Activated T-cell treated with anti-CD3 and anti-CD28 coated beads, Interleukin-2, amount 50 U/mL, for 72 hours (primary cell): Measurements from ENCODE around the gene TCF3. TPM values are rescaled to one million over a fixed set of nuclear protein-coding genes. Genes with fewer than 3 reads are reported as not detected.
"Not testable (repeated sequence)": the region's sequence is repeated elsewhere in the genome, so short reads cannot be mapped to it uniquely, and the experiment has no call there.

Experiments used
- ATAC-seq, 2 donors: fragments of 150-1000 bp; cut with Tn5 transposase; replicated peaks in 1 of 2; 2 replicates each; pipeline ENCODE4 v1.10.0; 2021; ENCODE audit warnings: moderate library complexity in 2 of 2, mild to moderate bottlenecking in 1 of 2
- DNase-seq, 2 donors: peaks; one replicate each; pipeline ENCODE4 v3.0.0; 2021 to 2022; ENCODE audit warnings: mixed read lengths in 1 of 2
- H3K27ac Mint-ChIP-seq: one replicate; pipeline ENCODE4 v1.8.0; 2022; ENCODE audit warnings: mild to moderate bottlenecking, moderate library complexity, mixed read lengths
- H3K27me3 Mint-ChIP-seq: one replicate; pipeline ENCODE4 v1.8.0; 2022; ENCODE audit warnings: low read depth, mixed read lengths
- H3K36me3 Mint-ChIP-seq, 2 donors: one replicate each; pipeline ENCODE4 v1.8.0; 2022; ENCODE audit warnings: mixed read lengths in 2 of 2, mild to moderate bottlenecking in 1 of 2; ENCODE audit not compliant: insufficient read depth in 2 of 2
- H3K4me1 Mint-ChIP-seq: one replicate; pipeline ENCODE4 v1.8.0; 2022; ENCODE audit warnings: low read depth, mixed read lengths
- H3K4me3 Mint-ChIP-seq, 2 donors: one replicate each; pipeline ENCODE4 v1.8.0; 2022; ENCODE audit warnings: mild to moderate bottlenecking in 2 of 2, mixed read lengths in 2 of 2, moderate library complexity in 2 of 2
- H3K9me3 Mint-ChIP-seq, 2 donors: one replicate each; pipeline ENCODE4 v1.8.0; 2022; ENCODE audit warnings: mixed read lengths in 2 of 2
- total RNA-seq, 2 donors: library from RNA; stranded (reverse); gene quantifications; one replicate each; pipeline ENCODE4 v1.2.3, GENCODE V29; 2022

TCF3 gene
- total RNA-seq, result 100 to 1,000 TPM; 112 to 126 TPM

DNA sequence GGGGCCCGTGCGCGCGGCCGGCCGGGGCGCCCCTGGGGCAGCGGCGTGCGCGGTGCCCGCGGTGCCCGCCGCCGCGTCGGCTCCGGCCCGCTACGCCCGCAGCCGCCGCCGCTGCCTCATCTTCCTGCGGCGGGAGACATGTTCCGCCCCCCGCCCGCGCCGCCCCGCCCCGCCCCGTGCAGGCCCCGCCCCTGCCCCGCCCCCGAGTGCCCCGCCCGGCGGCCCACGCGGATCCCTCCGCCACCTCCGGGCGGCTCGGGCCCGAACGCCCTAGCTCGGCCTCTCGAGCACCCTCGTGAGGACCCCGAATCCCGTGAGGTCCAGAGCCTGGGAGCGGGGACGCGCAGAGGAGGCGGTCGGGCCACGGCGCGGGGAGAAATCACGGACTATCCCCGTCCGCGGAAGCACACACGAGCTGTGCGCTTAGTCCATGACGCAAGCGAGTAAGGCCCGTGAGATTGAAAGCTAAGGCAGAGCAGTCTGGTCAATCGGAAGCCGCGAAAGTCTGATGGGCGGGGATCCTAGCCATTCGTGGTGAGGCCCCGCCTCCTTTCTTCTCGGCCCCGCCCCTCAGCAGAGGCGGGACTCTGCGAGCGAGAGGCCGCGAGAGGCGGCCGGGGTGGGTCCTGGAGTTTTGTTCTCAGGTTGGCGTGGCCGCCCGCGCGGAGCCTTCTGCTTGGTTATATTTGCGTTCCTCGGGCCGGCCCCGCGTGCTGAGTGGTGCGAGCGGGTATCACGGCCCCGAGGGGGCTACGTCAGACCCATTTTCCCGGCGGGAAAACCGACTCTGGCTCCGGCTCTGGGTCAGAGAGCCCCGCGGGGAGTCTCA is at the start of gene TCF3:
Gene TCF3, minus strand, starts transcription at position 145 of the 829 bp plus-strand sequence. CDS start 2,367 bp downstream, outside the sequence.
- peak; percentile 91 to 93 for ATAC-seq
- H3K4me1 Mint-ChIP-seq, result peaks cover 23% of the 10 kb centered on the region
- H3K36me3 Mint-ChIP-seq, result peaks cover 0 to 6% of the 10 kb centered on the region in 2 donors
- peak; percentile 98 to 99 for DNase-seq
- H3K27ac Mint-ChIP-seq, result peak within 1 kb of the TSS; percentile 81
- no peaks in the 10 kb centered on the region for H3K27me3 Mint-ChIP-seq
- H3K9me3 Mint-ChIP-seq, result no peaks in the 10 kb centered on the region
- H3K4me3 Mint-ChIP-seq, result peak within 1 kb of the TSS; percentile 95 to 98

DNA sequence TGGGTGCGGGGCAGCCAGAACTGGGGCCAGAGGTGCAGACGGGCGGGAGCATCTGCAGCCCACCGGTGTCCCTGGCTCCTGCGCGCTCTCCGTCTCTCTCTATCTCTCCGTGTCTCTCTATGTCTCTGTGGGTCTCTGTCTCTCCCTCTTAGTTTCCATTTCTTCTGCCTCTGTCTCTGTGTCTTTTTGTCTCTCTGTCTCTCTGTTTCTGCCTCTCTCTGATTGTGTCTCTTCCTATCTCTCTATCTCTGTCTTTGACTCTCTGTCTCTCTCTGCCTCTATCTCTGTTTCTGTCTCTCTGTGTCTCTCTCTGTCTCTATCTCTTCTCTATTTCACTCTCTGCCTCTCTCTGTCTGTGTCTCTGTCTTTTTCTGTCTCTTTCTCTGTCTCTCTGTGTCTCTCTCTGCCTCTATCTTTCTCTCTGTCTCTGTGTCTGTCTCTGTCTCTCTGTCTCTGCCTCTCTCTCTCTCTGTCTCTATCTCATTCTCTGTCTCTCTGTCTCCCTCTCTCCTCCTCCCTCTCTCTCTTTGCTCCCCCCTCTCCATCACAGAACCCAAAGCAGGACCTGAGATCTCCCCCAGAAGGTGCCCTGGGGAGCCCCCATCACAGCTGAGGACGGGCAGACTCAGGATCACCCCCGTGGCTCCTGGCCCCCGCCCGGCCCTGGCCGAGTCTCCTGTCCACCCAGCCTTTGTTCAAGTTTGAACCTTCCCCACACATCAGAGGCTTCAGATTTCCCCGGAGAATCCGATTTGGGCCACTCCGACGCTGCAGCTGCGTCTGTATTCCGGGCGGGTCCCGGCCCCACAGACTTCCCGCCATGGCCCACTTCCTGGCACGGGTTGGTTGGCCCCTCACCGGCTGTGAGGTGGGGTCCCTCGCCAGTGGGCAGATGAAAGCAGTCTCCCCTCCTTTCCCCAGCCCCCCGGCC is 48.6 kb upstream of the TCF3 start:
- H3K27me3 Mint-ChIP-seq, result peaks cover 36% of the 10 kb centered on the region
- ATAC-seq, result no peak

DNA sequence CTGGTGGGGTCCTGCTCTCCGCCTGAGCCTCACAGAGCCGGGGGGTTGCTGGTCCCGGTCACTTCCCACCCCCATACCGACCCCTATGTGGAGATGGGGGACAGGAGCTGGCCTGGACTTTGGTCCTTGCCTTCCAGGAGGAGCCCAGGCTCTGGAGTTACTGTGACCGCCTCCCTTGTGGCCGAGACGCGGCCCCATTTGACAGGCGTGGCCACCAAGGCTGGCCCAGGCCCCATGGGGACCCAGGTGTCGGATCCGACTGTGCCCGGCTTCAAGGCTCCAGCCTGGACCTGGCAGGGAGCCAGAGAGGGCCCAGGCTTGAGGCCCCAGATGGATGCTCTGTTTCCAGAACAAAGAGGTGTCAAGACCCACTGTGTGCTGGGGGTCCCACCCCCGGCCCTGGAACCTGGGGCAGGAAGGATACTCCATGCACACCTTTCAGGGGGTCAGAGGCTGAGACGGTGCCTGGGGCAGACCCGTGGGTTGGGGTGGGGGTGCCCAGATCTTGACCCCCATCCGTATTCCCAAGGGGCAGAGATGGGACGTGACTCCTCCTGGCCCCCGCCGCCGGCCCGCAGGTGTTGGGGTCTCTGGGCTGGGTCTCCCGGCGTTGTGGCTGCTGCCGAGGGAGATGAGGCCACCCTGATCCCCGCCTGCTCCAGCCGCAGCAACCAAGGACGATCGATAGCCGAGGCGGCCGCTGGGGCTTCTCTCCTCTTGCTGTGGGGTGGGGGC is 47.8 kb upstream of the TCF3 start:
- Mint-ChIP-seq H3K9me3 (peaks cover 4 to 9% of the 10 kb centered on the region in 2 donors), H3K27me3 (peaks cover 30% of the 10 kb centered on the region), H3K4me3 (no peak overlapping the region), H3K36me3 (peaks cover 4% of the 10 kb centered on the region in 2 donors), H3K4me1 (peaks cover 10% of the 10 kb centered on the region), H3K27ac (no peak overlapping the region)
- ATAC-seq (no peak), DNase-seq (no peak)

More for the DNA sequence above, 48.6 kb upstream of the TCF3 start:
- Mint-ChIP-seq H3K4me3 (no peak overlapping the region), H3K4me1 (peaks cover 10% of the 10 kb centered on the region), H3K9me3 (peaks cover 10% of the 10 kb centered on the region in 2 donors), H3K36me3 (peaks cover 6 to 7% of the 10 kb centered on the region in 2 donors), H3K27ac (peak overlapping the region; percentile 1)
- no peak for DNase-seq

DNA sequence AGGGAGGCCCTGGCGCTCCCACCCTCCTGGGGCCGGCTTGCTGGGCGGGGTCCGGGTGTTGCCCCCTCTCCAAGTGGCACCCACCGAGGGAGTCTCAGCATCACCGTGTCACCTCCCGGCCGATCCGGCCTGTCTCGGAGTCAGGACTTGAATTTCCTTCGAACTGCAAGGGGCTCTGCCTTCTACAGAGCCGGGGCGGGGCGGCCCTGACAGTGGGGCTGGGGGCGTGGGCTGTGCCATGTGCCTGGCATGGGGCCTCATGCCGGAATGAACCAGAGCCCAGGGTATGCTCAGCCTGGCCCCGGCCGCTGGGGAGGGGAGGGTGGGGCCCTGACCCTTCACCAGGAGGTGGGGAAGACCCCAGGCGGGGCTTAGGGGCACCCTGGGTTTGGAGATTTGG is 47.0 kb upstream of the TCF3 start:
- Mint-ChIP-seq H3K27ac (no peak overlapping the region), H3K36me3 (peaks cover 4 to 6% of the 10 kb centered on the region in 2 donors), H3K4me3 (no peak overlapping the region), H3K9me3 (peaks cover 3 to 11% of the 10 kb centered on the region in 2 donors), H3K4me1 (peaks cover 10% of the 10 kb centered on the region), H3K27me3 (peaks cover 26% of the 10 kb centered on the region)
- no peak for ATAC-seq
- DNase-seq, result no peak

DNA sequence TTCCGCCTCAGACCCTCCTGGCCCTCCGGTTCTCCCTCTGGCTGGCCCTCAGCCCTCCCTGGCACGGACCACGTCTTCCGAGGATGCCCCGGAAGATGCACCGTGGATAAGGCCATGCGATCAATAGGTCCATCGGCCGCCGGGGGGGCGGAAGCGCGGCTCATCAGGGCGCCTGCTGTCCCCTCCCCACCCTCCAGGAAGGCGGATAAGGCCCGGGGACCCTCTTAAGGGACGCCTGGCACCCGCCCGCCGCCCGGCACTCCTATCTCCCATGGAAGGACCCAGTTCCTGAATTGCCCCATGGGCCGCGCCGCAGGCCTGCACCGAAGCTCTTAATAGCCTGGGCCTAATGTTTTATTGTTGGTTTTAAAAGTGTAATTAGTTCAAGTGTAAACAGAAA is 46.2 kb upstream of the TCF3 start:
- H3K9me3 Mint-ChIP-seq, result peaks cover 3 to 9% of the 10 kb centered on the region in 2 donors
- peaks cover 21% of the 10 kb centered on the region for H3K27me3 Mint-ChIP-seq
- no peak for DNase-seq
- no peak overlapping the region for H3K4me3 Mint-ChIP-seq
- ATAC-seq, result no peak
- H3K36me3 Mint-ChIP-seq, result peaks cover 2 to 3% of the 10 kb centered on the region in 2 donors
- peaks cover 10% of the 10 kb centered on the region for H3K4me1 Mint-ChIP-seq
- no peak overlapping the region for H3K27ac Mint-ChIP-seq

DNA sequence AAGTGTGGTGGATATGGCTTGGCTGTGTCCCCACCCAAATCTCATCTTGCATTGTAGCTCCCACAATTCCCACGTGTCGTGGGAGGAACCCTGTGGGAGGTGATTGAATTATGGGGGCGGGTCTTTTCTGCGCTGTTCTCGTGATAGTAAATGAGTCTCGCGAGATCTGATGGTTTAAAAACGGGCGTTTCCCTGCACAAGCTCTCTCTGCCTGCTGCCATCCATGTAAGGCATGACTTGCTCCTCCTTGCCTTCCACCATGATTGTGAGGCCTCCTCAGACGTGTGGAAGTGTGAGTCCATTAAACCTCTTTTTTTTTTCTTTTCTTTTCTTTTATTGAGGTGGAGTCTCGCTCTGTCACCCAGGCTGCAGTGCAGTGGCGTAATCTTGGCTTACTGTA is 43.1 kb upstream of the TCF3 start:
- H3K27ac Mint-ChIP-seq, H3K9me3 Mint-ChIP-seq, ATAC-seq, H3K4me1 Mint-ChIP-seq, H3K27me3 Mint-ChIP-seq, DNase-seq, H3K4me3 Mint-ChIP-seq, H3K36me3 Mint-ChIP-seq: not testable (repeated sequence)

DNA sequence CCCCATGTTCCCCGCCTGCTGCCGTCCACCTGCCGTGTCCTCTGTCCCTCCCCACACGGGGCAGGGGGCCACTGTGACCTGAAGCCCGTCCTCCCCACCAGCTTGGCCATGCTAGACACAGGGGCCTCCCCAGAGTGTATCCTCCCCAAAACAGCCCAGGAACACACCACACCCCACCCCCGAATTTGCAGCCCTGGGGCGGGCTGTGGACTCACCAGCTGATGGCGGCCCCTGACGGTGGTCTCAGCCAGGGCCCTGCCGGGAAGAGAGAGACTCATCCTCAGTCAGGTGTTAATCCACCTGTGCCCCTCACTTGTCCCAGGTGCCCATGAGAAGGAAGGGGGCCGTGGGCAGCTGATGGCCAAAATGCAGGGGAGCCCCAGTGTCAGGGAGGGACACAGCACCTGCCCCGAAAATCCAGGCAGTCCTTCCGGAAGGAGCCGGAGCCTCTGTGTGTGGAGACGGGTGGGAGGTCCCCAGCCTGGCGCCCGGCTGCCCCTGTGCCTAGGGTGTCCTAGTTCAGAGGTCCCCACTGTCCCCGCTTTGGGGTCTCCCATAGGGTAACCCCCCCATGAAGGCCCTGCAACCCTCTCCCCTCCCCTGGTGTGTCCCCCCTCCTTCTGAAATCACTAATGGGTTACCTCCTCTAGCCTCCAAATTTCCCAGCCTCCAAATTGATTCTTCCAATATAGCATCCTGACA is 39.3 kb upstream of the TCF3 start:
- Mint-ChIP-seq H3K36me3 (peaks cover 2 to 3% of the 10 kb centered on the region in 2 donors), H3K9me3 (peaks cover 3 to 9% of the 10 kb centered on the region in 2 donors), H3K4me1 (no peaks in the 10 kb centered on the region), H3K4me3 (no peak overlapping the region), H3K27ac (no peak overlapping the region), H3K27me3 (peaks cover 15% of the 10 kb centered on the region)
- DNase-seq, result no peak
- no peak for ATAC-seq

DNA sequence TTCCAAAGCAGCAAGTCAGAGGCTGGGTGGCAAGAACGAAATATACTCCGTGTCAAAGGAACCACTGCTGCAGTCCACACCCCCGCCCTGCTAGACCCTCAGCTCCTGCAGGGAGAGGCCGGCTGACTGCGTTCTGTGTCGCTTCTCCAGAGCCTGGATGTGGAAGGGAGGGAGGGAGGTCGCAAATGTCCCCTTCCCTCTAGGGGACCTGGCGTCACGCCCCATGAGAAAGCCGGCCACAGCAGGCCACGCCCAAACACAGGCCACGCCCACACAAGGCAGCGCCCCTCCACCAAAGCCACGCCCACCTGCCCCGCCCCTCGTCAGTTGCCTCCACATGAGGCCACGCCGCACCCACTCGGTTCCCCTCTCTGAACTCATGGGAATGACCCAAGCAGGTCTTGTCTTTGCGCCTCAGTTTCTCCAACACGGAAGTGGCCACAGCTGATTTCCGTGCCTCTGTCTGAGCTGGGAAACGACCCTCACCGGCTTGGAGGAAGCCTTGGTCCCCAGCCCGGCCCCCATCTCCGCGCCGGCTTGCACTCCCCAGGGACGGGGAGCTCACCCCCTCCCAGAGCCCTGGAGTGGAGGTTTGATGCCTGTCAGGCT is 38.4 kb upstream of the TCF3 start:
- no peak overlapping the region for H3K27ac Mint-ChIP-seq
- no peak overlapping the region for H3K4me3 Mint-ChIP-seq
- DNase-seq (peak; percentile 73 to 77), ATAC-seq (peak; percentile 50 to 60)
- H3K4me1 Mint-ChIP-seq, result no peaks in the 10 kb centered on the region
- H3K9me3 Mint-ChIP-seq, result peaks cover 3 to 9% of the 10 kb centered on the region in 2 donors
- H3K36me3 Mint-ChIP-seq, result peaks cover 2 to 3% of the 10 kb centered on the region in 2 donors
- H3K27me3 Mint-ChIP-seq, result peaks cover 15% of the 10 kb centered on the region

DNA sequence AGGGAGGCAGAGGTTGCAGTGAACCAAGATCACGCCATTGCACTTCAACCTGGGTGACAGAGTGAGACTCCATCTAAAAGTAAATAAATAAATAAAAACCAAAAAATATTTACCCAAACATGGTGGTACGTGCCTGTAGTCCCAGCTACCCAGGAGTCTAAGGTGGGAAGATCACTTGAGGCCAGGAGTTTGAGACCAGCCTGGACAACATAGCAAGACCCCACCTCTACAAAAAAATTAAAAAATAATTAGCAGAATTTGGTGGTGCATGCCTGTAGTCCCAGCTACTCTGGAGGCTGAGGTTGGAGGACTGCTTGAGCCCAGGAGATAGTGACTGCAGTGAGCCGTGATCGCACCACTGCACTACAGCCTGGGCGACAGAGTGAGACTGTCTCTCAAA is 33.4 kb upstream of the TCF3 start:
- not testable (repeated sequence) for H3K36me3 Mint-ChIP-seq, ATAC-seq, H3K4me1 Mint-ChIP-seq, H3K4me3 Mint-ChIP-seq, DNase-seq, H3K9me3 Mint-ChIP-seq, H3K27ac Mint-ChIP-seq
- peaks cover 27% of the 10 kb centered on the region for H3K27me3 Mint-ChIP-seq

DNA sequence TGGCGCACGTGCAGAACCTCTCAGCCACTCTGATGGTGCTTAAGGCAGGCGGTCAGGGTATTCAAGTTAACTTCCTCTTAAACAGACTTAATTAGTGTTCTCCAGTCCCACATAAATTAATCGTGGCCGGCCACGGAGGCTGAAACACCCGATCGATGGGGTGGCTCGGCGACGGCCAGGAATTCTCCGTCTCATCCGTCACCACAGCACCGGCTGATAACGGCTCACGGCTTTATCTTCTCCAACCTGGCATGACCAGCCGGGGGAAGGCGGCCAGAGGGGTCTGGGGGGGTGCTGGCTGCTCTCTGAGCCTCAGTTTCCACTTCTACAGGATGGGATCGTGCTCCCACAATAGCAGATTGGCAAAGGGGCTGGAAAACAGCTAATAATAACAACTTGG is 32.6 kb upstream of the TCF3 start:
- no peak for ATAC-seq
- H3K9me3 Mint-ChIP-seq, result no peaks in the 10 kb centered on the region
- H3K27ac Mint-ChIP-seq, result no peak overlapping the region
- peaks cover 31% of the 10 kb centered on the region for H3K27me3 Mint-ChIP-seq
- no peaks in the 10 kb centered on the region for H3K36me3 Mint-ChIP-seq
- H3K4me1 Mint-ChIP-seq, result no peaks in the 10 kb centered on the region
- DNase-seq, result no peak
- H3K4me3 Mint-ChIP-seq, result no peak overlapping the region

DNA sequence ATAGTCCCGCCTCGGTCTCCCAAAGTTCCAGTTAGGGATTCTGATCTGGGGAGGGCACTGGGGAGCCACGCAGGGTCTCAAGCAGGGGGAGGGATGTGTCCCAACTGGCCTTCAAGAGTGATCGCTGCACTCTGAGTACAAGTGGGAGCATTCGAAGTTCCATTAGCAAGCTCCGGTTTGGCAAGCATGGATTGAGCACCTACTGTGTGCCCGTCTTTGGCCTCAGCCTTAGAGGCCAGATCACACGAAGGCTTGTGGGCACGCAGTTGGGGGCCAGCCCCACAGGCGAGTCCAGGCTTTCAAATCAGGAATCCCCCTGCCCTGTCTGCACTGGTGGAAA is 32.1 kb upstream of the TCF3 start:
- no peaks in the 10 kb centered on the region for H3K36me3 Mint-ChIP-seq

More for the DNA sequence above, 32.1 kb upstream of the TCF3 start:
- DNase-seq (no peak), ATAC-seq (no peak)
- Mint-ChIP-seq H3K27me3 (peaks cover 31% of the 10 kb centered on the region), H3K4me1 (no peaks in the 10 kb centered on the region), H3K27ac (no peak overlapping the region), H3K9me3 (no peaks in the 10 kb centered on the region), H3K4me3 (no peak overlapping the region)
